ENCODE results near the gene TFB2M. TPM values are rescaled to one million over a fixed set of nuclear protein-coding genes. Genes with fewer than 3 reads are reported as not detected.

The TFB2M gene
- total RNA-seq, 2 experiments from 2014 or later: 8.0 to 9.0 TPM

GRCh38 chr1:246597971-246598370 is 31.9 kb upstream of the TFB2M start:
- Histone ChIP-seq H3K4me1 (ENCODE audit: insufficient read depth, low read length) (peaks cover 34% of the 10 kb centered on the region), H3K4me3 (ENCODE audit: low read length) (no peak overlapping the region), H3K27ac (ENCODE audit: low read depth in 1 of 2, low read length in 2 of 2) (no peak overlapping the region), H3K9me3 (ENCODE audit: control insufficient read depth in 1 of 2, insufficient read depth in 1 of 2, low read length in 2 of 2) (no peaks in the 10 kb centered on the region), H3K36me3 (ENCODE audit: insufficient read depth, low read length) (peaks cover 38% of the 10 kb centered on the region), H3K27me3 (ENCODE audit: control insufficient read depth in 1 of 2, insufficient read depth in 2 of 2, low read length in 2 of 2) (no peaks in the 10 kb centered on the region)
- Mint-ChIP-seq H3K36me3 (ENCODE audit: low read depth) (peaks cover 73% of the 10 kb centered on the region), H3K27me3 (no peaks in the 10 kb centered on the region), H3K4me3 (no peak overlapping the region), H3K27ac (peak overlapping the region; percentile 30), H3K9me3 (no peaks in the 10 kb centered on the region), H3K4me1 (ENCODE audit: low read depth) (peaks cover 87% of the 10 kb centered on the region)
- ChIA-PET CTCF (no interaction called here), POLR2A (no interaction called here)
- TF ChIP-seq CTCF (IDR thresholded peaks at IDR 0.05): no peak
- ATAC-seq (ENCODE audit: poor library complexity) (no peak), DNase-seq (no peak)
- intact Hi-C loops (cut with DNase I, micrococcal nuclease): loop anchor here in 1 of 2 experiments (5.0 kb wide), 1 partner anchor 36 kb away; no protein-coding TSS in a partner anchor

GRCh38 chr1:246597340-246597739 is 31.3 kb upstream of the TFB2M start:
- Mint-ChIP-seq H3K9me3 (no peaks in the 10 kb centered on the region), H3K4me1 (ENCODE audit: low read depth) (peaks cover 86% of the 10 kb centered on the region), H3K4me3 (no peak overlapping the region), H3K27me3 (no peaks in the 10 kb centered on the region), H3K36me3 (ENCODE audit: low read depth) (peaks cover 74% of the 10 kb centered on the region), H3K27ac (peak overlapping the region; percentile 66)
- TF ChIP-seq CTCF (IDR thresholded peaks at IDR 0.05): no peak
- CTCF ChIA-PET: interaction anchor here (1.4 kb wide), 1 partner anchor 21 kb away, joined by 4 read pairs; no protein-coding TSS in a partner anchor
- Histone ChIP-seq H3K9me3 (ENCODE audit: control insufficient read depth in 1 of 2, insufficient read depth in 1 of 2, low read length in 2 of 2) (no peaks in the 10 kb centered on the region), H3K4me3 (ENCODE audit: low read length) (no peak overlapping the region), H3K36me3 (ENCODE audit: insufficient read depth, low read length) (peaks cover 44% of the 10 kb centered on the region), H3K27ac (ENCODE audit: low read depth in 1 of 2, low read length in 2 of 2) (no peak overlapping the region), H3K4me1 (ENCODE audit: insufficient read depth, low read length) (peaks cover 32% of the 10 kb centered on the region), H3K27me3 (ENCODE audit: control insufficient read depth in 1 of 2, insufficient read depth in 2 of 2, low read length in 2 of 2) (no peaks in the 10 kb centered on the region)
- ATAC-seq (ENCODE audit: poor library complexity) (peak; percentile 26), DNase-seq (no peak)
- POLR2A ChIA-PET: no interaction called here
- intact Hi-C loops (cut with DNase I, micrococcal nuclease): loop anchor here in 1 of 2 experiments (5.0 kb wide), 1 partner anchor 35 kb away; no protein-coding TSS in a partner anchor

- no peaks in the 10 kb centered on the region for H3K27me3 Mint-ChIP-seq
- no peak for ATAC-seq (ENCODE audit: poor library complexity)
Observed at GRCh38 chr1:246595146-246595545, 29.1 kb upstream of the TFB2M start.

More at GRCh38 chr1:246595146-246595545, 29.1 kb upstream of the TFB2M start:
- no peak for TF ChIP-seq CTCF (IDR thresholded peaks at IDR 0.05)
- Mint-ChIP-seq H3K36me3 (ENCODE audit: low read depth) (peaks cover 82% of the 10 kb centered on the region), H3K4me3 (no peak overlapping the region), H3K4me1 (ENCODE audit: low read depth) (peaks cover 87% of the 10 kb centered on the region), H3K27ac (peak overlapping the region; percentile 53), H3K9me3 (no peaks in the 10 kb centered on the region)
- ChIA-PET CTCF (interaction anchor here (1.1 kb wide), 1 partner anchor 18 kb away, joined by 3 read pairs; no protein-coding TSS in a partner anchor), POLR2A (no interaction called here)
- Histone ChIP-seq H3K36me3 (ENCODE audit: insufficient read depth, low read length) (peaks cover 57% of the 10 kb centered on the region), H3K9me3 (ENCODE audit: control insufficient read depth in 1 of 2, insufficient read depth in 1 of 2, low read length in 2 of 2) (peaks cover 0 to under 1% of the 10 kb centered on the region in 2 experiments), H3K27ac (ENCODE audit: low read depth in 1 of 2, low read length in 2 of 2) (no peak overlapping the region), H3K4me3 (ENCODE audit: low read length) (no peak overlapping the region), H3K27me3 (ENCODE audit: control insufficient read depth in 1 of 2, insufficient read depth in 2 of 2, low read length in 2 of 2) (no peaks in the 10 kb centered on the region), H3K4me1 (ENCODE audit: insufficient read depth, low read length) (peaks cover 23% of the 10 kb centered on the region)
- intact Hi-C loops (cut with DNase I, micrococcal nuclease): loop anchor here in 1 of 2 experiments (5.0 kb wide), 1 partner anchor 33 kb away; no protein-coding TSS in a partner anchor
- DNase-seq: no peak
